Tibial artery (tissue), 4 donors: ENCODE measurements around the gene PTBP3.

Experiments used
- DNase-seq, 2 donors: peaks; one replicate each; pipeline ENCODE4 v3.0.0-alpha.2; 2019
- H3K27ac ChIP-seq, 2 donors: fragments of 200-600 bp; sonication (generic) in 1 of 2; 1 replicate in 1 of 2; 2 replicates in 1 of 2; pipeline ENCODE4 v1.5.1; 2018 to 2019; ENCODE audit warnings: mild to moderate bottlenecking in 1 of 2
- H3K27me3 ChIP-seq, 2 donors: fragments of 200-600 bp; sonication (generic) in 1 of 2; one replicate each; pipeline versions ENCODE4 v1.5.1 to v1.6.0; 2016 to 2019
- H3K36me3 ChIP-seq, 3 donors: fragments of 200-600 bp; sonication (generic) in 2 of 3; one replicate each; pipeline ENCODE4 v1.5.1; 2016 to 2019; ENCODE audit warnings: mild to moderate bottlenecking in 2 of 3
- H3K4me1 ChIP-seq, 4 donors: fragments of 200-600 bp; sonication (generic) in 2 of 4; 1 replicate in 3 of 4; 2 replicates in 1 of 4; pipeline ENCODE4 v1.5.1; 2016 to 2019
- H3K4me3 ChIP-seq, 2 donors: fragments of 200-600 bp; sonication (generic) in 1 of 2; 1 replicate in 1 of 2; 2 replicates in 1 of 2; pipeline ENCODE4 v1.5.1; 2018 to 2019; ENCODE audit warnings: mild to moderate bottlenecking in 2 of 2
- H3K9me3 ChIP-seq, 3 donors: fragments of 200-600 bp; sonication (generic) in 1 of 3; one replicate each; pipeline ENCODE4 v1.5.1; 2016 to 2019
- CTCF ChIP-seq, 2 experiments: fragments of 200-600 bp in 1 of 2; fragments of 450-650 bp in 1 of 2; IDR thresholded peaks; one replicate each; pipeline ENCODE4 v1.5.1; 2017 to 2019; ENCODE audit warnings: antibody characterized with exemption in 2 of 2, mild to moderate bottlenecking in 1 of 2, moderate library complexity in 1 of 2
- intact Hi-C: fragments of 100-400 bp; cut with DNase I; formaldehyde crosslinking; loops from one replicate; pipeline ENCODE4 v1.15.0; 2023; ENCODE audit warnings: low total_unique reads

PTBP3 gene

DNA sequence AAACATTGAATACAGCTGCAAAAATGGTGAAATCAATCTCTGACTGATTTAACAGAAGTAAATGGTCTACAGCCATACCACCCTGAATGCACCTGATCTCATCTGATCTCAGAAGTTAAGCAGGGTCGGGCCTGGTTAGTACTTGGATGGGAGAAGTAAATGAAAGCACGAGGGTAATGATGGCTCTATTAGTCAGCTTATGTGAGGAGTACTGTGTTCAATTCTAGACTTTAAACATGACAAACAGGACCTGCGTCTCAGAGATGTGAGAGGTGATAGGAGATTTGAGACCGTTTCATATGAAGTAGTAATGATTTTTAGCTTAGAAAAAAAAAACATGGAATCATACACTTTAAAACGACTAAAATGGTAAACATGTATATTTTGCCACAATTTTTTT, 81.2 kb downstream of the PTBP3 start:
- Histone ChIP-seq H3K27ac (no peak overlapping the region), H3K27me3 (no peaks in the 10 kb centered on the region), H3K36me3 (peaks cover 0 to 13% (median 0%) of the 10 kb centered on the region in 3 donors), H3K9me3 (no peaks in the 10 kb centered on the region), H3K4me1 (no peaks in the 10 kb centered on the region), H3K4me3 (no peak overlapping the region)
- no peak for TF ChIP-seq CTCF (IDR thresholded peaks at IDR 0.05)
- intact Hi-C loops: no loop called here
- no peak for DNase-seq

DNA sequence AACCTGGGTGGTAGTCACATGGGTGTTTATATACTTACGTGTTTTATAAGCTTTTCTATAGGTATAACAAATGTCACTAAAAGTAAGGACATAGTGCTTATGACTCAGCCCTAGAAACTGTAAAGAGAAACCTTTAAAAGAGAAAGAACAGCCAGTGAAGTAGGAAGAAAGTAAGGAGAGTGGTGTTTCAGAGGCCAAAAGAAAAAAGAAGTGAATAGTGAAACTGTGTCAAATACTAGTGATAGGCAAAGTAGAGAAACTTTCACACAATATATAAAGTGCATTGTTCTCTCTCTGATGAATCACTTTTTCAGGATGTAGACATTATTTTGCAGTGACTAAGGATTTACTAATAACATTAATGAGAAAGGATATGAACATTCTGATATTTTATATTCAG, 84.1 kb downstream of the PTBP3 start:
- intact Hi-C loops: no loop called here
- peaks cover 0 to 13% (median 0%) of the 10 kb centered on the region in 3 donors for H3K36me3 ChIP-seq
- no peak overlapping the region for H3K27ac ChIP-seq

GRCh38 chr9:112248722-112249121, 84.7 kb downstream of the PTBP3 start:
- Histone ChIP-seq H3K4me3 (no peak overlapping the region), H3K4me1 (no peaks in the 10 kb centered on the region), H3K27ac (no peak overlapping the region), H3K27me3 (no peaks in the 10 kb centered on the region), H3K9me3 (no peaks in the 10 kb centered on the region), H3K36me3 (peaks cover 0 to 13% (median 0%) of the 10 kb centered on the region in 3 donors)
- intact Hi-C loops: no loop called here
- TF ChIP-seq CTCF (IDR thresholded peaks at IDR 0.05): no peak
- DNase-seq: no peak

More for the DNA sequence above, 84.1 kb downstream of the PTBP3 start:
- Histone ChIP-seq H3K9me3 (no peaks in the 10 kb centered on the region), H3K4me3 (no peak overlapping the region), H3K27me3 (no peaks in the 10 kb centered on the region), H3K4me1 (no peaks in the 10 kb centered on the region)
- no peak for DNase-seq
- no peak for TF ChIP-seq CTCF (IDR thresholded peaks at IDR 0.05)

- no peaks in the 10 kb centered on the region for H3K4me1 ChIP-seq
- no peaks in the 10 kb centered on the region for H3K27me3 ChIP-seq
- intact Hi-C loops: no loop called here
- H3K9me3 ChIP-seq: no peaks in the 10 kb centered on the region
- no peak overlapping the region for H3K4me3 ChIP-seq
- peaks cover 0 to 8% (median 0%) of the 10 kb centered on the region in 3 donors for H3K36me3 ChIP-seq
- TF ChIP-seq CTCF (IDR thresholded peaks at IDR 0.05): no peak
- no peak overlapping the region for H3K27ac ChIP-seq
- DNase-seq: no peak
Measured at GRCh38 chr9:112247090-112247489, 86.3 kb downstream of the PTBP3 start.

- Histone ChIP-seq H3K36me3 (no peaks in the 10 kb centered on the region), H3K9me3 (no peaks in the 10 kb centered on the region), H3K4me1 (no peaks in the 10 kb centered on the region), H3K27ac (no peak overlapping the region), H3K4me3 (no peak overlapping the region), H3K27me3 (no peaks in the 10 kb centered on the region)
- intact Hi-C loops: no loop called here
- DNase-seq: no peak
- TF ChIP-seq CTCF (IDR thresholded peaks at IDR 0.05): no peak
Measured at GRCh38 chr9:112245126-112245525, 88.3 kb downstream of the PTBP3 start.

GRCh38 chr9:112242147-112242804, 91.1 kb downstream of the PTBP3 start:
- no peak for TF ChIP-seq CTCF (IDR thresholded peaks at IDR 0.05)
- DNase-seq: no peak
- Histone ChIP-seq H3K4me3 (no peak overlapping the region), H3K27me3 (no peaks in the 10 kb centered on the region), H3K36me3 (no peaks in the 10 kb centered on the region), H3K4me1 (no peaks in the 10 kb centered on the region), H3K9me3 (no peaks in the 10 kb centered on the region), H3K27ac (no peak overlapping the region)
- intact Hi-C loops: no loop called here
